ENCODE results near the gene CDH16.

Gene CDH16

GRCh38 chr16:66895689-66895979 lies 23.1 kb downstream of the CDH16 start:
- no peak for DNase-seq

GRCh38 chr16:66894948-66895688 lies 23.6 kb downstream of the CDH16 start:
- DNase-seq, result peak; percentile 68

GRCh38 chr16:66894055-66894454 lies 24.6 kb downstream of the CDH16 start:
- no peak for DNase-seq

GRCh38 chr16:66891797-66892196 lies 26.9 kb downstream of the CDH16 start:
- no peak for DNase-seq

GRCh38 chr16:66891360-66891759 lies 27.3 kb downstream of the CDH16 start:
- DNase-seq, result no peak

DNA sequence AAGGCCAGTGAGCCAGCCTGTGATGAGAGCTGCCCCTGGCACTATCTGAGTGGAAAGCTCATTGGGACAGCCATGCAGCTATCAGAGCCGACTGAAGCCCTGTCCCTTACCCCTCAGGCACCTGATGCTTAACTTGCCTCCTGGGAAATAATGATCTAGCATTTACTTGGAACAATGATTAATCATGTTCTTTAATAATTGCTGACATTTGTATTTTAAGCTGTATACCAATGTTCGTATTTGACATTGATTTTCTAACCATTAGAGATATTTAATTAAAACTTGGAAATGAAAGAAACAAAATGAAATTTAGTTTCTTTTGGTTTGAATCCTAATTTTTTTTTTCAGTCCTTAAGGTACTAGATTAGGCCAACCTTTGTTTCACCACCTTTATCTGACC lies 27.9 kb downstream of the CDH16 start:
- no peak for DNase-seq

DNA sequence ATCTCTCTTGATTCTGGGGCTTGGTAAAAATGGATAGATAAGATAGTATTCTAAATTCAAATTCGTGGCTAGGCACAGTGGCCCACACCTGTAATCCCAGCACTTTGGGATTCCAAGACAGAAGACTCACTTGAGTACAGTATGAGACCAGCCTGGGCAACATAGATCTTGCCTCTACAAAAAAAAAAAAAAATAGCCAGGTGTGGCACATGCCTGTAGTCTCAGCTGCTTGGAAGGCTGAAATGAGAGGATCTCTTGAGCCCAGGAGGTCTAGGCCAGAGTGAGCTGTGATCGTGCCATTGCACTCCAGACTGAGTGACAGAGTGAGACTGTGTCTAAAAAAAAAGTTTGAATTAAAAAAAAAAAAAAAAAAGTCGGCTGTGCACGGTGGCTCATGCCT lies 29.1 kb downstream of the CDH16 start:
- no peak for DNase-seq

DNA sequence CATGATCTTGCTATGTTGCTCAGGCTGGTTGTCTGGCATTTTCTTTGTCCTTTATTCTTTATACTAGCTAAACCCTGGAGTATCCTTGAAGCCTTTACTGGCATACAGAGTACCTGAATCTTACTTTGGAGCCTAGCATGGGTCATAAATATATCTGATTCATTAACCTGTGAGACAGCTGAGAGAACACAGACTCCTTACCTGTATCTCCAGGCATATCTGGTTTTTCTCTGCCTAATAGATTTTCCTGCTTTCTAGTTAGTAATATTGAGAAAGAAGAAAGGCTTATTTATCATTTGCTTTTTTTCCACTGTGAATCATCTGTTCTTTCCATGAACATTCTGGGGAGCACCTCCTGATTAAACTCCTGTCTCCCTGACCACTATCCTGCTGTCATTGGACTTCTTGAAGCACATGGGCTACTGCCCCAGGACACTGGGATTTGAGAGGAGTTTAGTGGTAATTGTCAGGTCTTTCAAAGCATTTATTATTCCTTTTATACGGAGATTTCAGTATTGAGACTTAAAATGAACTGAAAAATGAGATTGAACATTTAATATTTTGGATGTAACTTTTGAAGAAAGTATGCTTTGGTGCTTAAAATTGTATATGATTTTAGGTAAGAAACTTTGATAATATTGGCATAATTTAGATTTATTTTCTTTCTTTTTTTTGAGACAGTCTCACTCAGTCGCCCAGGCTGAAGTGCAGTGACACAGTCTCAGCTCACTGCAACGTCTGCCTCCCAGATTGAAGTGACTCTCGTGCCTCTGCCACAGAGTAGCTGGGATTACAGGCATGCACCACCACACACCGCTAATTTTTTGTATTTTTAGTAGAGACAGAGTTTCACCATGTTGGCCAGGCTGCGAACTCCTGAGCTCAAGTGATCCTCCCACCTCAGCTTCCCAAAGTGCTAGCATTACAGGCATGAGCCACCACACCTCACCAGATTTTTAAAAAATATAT lies 29.8 kb downstream of the CDH16 start:
- DNase-seq, result no peak

GRCh38 chr16:66886914-66887313 lies 31.8 kb downstream of the CDH16 start:
- no peak for DNase-seq

- DNase-seq, result no peak
Observed at GRCh38 chr16:66886321-66886720, 32.4 kb downstream of the CDH16 start.

DNA sequence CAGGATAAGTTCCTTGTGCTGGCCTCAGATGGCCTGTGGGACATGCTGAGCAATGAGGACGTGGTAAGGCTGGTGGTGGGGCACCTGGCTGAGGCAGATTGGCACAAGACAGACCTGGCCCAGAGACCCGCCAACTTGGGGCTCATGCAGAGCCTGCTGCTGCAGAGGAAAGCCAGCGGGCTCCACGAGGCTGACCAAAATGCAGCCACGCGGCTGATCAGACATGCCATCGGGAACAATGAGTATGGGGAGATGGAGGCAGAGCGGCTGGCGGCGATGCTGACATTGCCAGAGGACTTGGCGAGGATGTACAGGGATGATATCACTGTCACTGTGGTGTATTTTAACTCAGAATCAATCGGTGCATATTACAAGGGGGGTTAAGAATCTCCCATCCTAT lies 33.2 kb downstream of the CDH16 start:
- no peak for DNase-seq

DNA sequence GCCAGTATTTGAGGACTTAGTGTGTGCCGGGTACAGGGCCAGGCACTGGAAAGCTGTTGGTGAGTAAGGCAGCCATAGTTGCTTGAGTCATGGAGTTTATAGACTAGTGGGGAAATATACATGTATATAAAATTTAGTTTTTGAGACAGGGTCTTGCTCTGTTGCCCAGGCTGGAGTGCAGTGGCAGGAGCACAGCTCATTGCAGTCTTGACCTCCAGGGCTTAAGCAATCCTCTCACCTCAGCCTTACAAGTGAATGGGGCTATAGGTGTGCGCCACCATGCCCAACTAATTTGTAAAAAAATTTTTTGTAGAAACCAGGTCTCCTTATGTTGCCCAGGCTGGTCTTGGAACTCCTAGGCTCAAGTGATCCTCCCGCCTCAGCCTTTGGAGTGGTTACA lies 36.0 kb downstream of the CDH16 start:
- no peak for DNase-seq

DNA sequence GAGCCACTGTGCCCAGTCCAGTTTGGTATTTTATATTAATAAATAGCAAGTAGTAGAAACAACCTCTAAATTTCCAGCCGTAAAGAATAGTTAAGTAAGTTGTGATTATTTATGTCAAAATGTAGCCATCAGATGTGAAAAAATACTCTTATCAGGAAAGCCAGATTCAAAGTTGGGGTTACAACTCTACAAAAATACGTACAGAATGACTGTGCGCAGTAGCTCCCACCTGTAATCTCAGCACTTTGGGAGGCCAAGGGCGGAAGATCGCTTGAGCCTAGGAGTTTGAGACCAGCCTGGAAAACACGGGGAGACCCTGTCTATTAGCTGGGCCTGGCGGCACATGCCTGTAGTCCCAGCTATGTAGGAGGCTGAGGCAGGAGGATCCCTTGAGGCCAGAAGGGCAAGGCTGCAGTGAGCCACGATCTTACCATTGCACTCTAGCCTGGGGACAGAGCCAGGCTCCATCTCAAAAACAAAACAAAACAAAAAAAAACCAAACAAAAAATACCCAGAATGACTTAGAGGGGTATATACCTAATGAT lies 36.6 kb downstream of the CDH16 start:
- no peak for DNase-seq

DNA sequence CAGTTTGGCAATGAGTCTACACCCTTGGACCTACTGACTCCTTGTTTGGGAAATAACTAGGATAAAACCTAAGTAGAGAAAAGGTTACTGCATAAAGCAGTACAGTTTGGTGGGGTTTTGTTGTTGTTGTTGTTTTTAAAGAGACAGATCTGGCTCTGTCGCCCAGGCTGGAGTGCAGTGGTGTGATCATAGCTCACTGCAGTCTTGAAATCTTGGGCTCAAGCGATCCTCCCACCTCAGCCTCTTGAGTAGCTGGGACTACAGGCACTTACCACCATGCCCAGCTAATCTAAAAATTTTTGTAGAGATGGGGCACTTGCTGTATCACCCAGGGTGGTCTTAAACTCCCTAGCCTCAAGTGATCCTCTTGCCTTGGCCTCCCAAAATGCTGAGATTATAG lies 37.1 kb downstream of the CDH16 start:
- no peak for DNase-seq

DNA sequence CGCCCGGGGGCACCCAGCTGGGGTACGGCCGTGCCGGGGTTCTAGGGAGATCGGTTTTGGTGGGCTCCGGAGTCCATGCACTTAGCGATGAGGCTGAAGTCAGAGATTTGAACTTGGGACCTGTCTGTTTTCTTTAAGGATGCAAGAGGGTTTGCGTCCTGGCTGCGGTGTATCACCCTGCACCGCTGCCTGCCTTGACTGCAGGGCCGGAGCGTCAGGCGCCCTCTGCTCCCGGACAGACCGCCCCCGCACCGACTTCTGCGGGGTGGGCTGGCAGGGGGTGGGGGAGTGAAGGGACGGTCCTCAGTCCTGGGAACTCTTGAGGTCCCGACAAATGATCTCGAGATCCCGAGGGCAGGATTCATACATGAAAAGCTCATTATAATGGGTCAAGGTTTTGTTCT lies 37.7 kb downstream of the CDH16 start:
- no peak for DNase-seq

DNA sequence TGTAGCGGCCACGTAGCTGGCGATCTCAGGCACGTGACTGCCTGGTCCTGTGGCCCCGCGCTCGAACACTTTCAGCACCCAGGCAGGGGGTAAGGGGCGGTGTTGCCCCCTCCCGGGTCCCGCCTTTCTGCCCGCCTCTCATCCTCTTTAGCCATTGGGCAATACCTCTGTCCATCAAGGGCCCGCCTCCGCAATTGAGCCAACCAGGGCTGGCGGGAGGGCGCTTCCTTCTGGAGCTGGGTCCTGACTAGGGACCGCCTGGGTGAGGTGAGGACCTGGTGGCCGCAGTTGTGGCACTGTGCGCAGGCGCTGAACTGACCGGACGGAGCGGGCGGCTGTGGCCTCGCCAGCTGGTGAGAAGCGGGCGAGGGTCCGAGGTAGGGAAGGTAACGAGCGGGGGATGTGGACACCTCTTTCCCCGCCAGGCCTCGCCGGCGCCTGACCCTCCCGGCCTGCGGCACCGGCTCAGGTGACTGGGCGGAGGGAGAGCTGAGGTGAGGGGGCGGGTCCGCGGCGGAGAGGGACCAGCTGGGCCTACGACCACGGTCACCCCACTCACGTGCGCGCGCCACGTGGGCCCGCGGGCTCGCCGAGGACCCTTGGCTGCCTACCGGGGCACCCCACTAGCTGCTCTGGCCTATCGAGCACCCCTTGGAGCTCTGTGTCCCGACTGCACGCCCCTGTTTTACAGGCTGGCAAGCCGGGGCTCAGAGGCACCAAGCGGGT lies 38.2 kb downstream of the CDH16 start, which contains the start of gene PDP2:
Gene PDP2, plus strand, starts transcription at position 228 of the 726 bp plus-strand sequence. CDS start 3,770 bp downstream, outside the sequence.
- DNase-seq, result peak; percentile 97

- peak; percentile 32 for DNase-seq
Observed at GRCh38 chr16:66878067-66878466, 40.6 kb downstream of the CDH16 start.

DNA sequence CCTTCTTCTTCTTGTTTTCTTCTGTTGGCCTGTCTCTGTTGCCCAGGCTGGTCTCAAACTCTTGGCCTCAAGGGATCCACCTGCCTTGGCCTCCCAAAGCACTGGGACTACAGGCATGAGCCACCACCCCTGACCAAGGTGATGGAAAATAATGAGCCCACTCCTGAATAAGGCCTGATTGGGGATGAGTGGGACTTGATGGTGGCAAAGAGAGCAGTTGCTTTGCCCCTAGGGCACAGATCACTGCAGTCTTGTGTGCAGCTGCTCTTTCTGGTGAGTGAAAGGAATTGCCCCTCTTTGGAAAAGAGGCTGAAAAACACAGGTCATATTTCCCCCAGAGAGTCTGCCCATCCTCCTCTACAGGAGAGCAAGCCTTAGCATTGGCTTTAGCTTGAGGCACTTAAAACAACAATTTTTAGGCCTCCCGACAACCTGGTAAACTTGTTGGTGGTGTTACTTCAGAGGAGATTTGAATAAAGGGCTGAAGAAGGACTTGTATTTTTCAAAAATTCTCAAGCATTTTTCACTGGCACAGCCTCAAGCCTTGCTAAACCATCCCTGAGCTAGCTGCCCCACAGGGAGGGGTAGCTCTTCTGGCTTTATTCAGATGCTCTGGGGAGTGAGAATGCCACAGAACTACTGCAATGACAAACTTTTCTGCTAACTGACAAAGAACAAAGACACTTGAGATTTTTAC lies 44.5 kb downstream of the CDH16 start:
- peak; percentile 55 for DNase-seq

GRCh38 chr16:66873685-66874055 lies 45.0 kb downstream of the CDH16 start:
- no peak for DNase-seq

GRCh38 chr16:66872943-66873684 lies 45.6 kb downstream of the CDH16 start:
- peak; percentile 99 for DNase-seq

DNA sequence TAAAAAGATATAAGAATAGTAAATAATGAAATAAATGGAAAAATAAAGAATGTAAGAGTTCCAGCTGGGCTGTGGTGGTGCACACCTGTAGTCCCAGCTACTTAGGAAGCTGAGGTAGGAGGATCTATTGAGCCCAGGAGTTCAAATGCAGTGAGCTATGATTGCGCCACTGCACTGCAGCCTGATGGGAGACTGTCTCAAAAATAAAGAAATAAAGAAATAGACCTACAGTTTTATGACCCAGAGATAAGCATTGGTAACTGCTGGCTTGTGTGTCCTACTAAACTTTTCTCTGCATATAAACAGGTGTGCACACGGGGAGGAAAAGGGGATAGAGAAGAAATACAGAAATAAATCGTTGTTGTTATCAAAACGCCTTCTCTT lies 46.1 kb downstream of the CDH16 start:
- DNase-seq, result no peak

DNA sequence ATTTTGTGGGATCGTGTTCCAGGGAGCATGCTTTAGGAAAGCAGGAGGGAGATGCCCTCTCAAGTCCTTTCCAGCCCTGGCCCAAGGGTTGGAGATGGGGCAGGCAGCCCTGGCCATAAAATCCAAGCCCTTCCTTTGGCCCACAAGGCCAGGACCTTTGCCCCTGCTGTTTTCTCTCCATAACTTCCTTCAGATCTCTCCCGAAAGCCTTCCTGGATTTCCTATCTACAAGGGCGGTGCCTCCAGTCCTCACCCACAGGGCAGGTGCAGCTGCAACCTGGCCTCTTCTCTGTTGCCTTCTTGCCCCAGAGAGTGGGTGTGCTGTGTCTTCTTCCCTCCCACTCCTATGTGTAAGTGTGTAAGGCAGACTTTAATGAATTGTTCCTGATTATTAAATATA lies 46.8 kb downstream of the CDH16 start:
- no peak for DNase-seq

All from fibroblast of skin of scalp (primary cell).